CD4-positive, alpha-beta T cell (primary cell): ENCODE measurements around the gene SYNJ1. TPM values are rescaled to one million over a fixed set of nuclear protein-coding genes. Genes with fewer than 3 reads are reported as not detected.

Experiments used
- ATAC-seq: fragments of 200-7000 bp; cut with Tn5 transposase; one replicate; pipeline ENCODE4 v1.10.0; 2022; ENCODE audit warnings: mild to moderate bottlenecking; ENCODE audit not compliant: poor library complexity
- CTCF ChIA-PET: fragments of 350-600 bp; sonication (Branson Sonifier 250); formaldehyde crosslinking; loops from one replicate; lab custom pipeline; 2021; ENCODE audit warnings: antibody characterized with exemption, inconsistent platforms; lab: Charles Lee
- POLR2A ChIA-PET: fragments of 350-600 bp; sonication (Branson Sonifier 250); formaldehyde crosslinking; loops from one replicate; lab custom pipeline; 2021; ENCODE audit warnings: antibody characterized with exemption, inconsistent platforms; lab: Charles Lee
- DNase-seq, 14 experiments: peaks; one replicate each; pipeline ENCODE4 v3.0.0-alpha.2; 2013 to 2020; ENCODE audit warnings: mixed read lengths in 2 of 14
- H3K27ac ChIP-seq, 2 donors: one replicate each; pipeline versions ENCODE4 v1.5.1 to v1.7.0; 2013; ENCODE audit warnings: low read length in 2 of 2, low read depth in 1 of 2, mild to moderate bottlenecking in 1 of 2
- H3K27me3 ChIP-seq, 2 experiments: 1 replicate in 1 of 2; 2 replicates in 1 of 2; pipeline versions ENCODE4 v1.6.1 to v1.7.0; 2013; ENCODE audit warnings: low read length in 2 of 2, control low read depth in 1 of 2, mild to moderate bottlenecking in 1 of 2, moderate library complexity in 1 of 2; ENCODE audit not compliant: insufficient read depth in 2 of 2, control insufficient read depth in 1 of 2
- H3K36me3 ChIP-seq: one replicate; pipeline ENCODE4 v1.6.1; 2013; ENCODE audit warnings: low read length, control low read depth; ENCODE audit not compliant: insufficient read depth
- H3K4me1 ChIP-seq: one replicate; pipeline ENCODE4 v1.6.1; 2013; ENCODE audit warnings: low read length, control low read depth; ENCODE audit not compliant: insufficient read depth
- H3K4me3 ChIP-seq: one replicate; pipeline ENCODE4 v1.5.1; 2013; ENCODE audit warnings: mild to moderate bottlenecking, low read length, moderate library complexity
- H3K9me3 ChIP-seq, 2 experiments: 1 replicate in 1 of 2; 2 replicates in 1 of 2; pipeline versions ENCODE4 v1.6.1 to v1.7.0; 2013; ENCODE audit warnings: low read length in 2 of 2, mild to moderate bottlenecking in 2 of 2, control low read depth in 1 of 2, moderate library complexity in 1 of 2; ENCODE audit not compliant: control insufficient read depth in 1 of 2, insufficient read depth in 1 of 2
- H3K27ac Mint-ChIP-seq: one replicate; pipeline ENCODE4 v1.8.0; 2020; ENCODE audit warnings: mixed read lengths
- H3K27me3 Mint-ChIP-seq: one replicate; pipeline ENCODE4 v1.8.0; 2021; ENCODE audit warnings: mixed read lengths
- H3K36me3 Mint-ChIP-seq: one replicate; pipeline ENCODE4 v1.8.0; 2021; ENCODE audit warnings: low read depth, mixed read lengths
- H3K4me1 Mint-ChIP-seq: one replicate; pipeline ENCODE4 v1.8.0; 2021; ENCODE audit warnings: low read depth, mixed read lengths
- H3K4me3 Mint-ChIP-seq: one replicate; pipeline ENCODE4 v1.8.0; 2020; ENCODE audit warnings: mild to moderate bottlenecking, mixed read lengths
- H3K9me3 Mint-ChIP-seq: one replicate; pipeline ENCODE4 v1.8.0; 2020; ENCODE audit warnings: mixed read lengths
- CTCF ChIP-seq: fragments of 200-600 bp; IDR thresholded peaks from one replicate; pipeline ENCODE4 v1.8.0; 2022; ENCODE audit warnings: antibody characterized with exemption, mild to moderate bottlenecking
- intact Hi-C, 2 experiments: fragments of 100-400 bp; cut with DNase I in 1 of 2; cut with micrococcal nuclease in 1 of 2; formaldehyde crosslinking; loops; one replicate each; pipeline versions ENCODE4 v1.15.1 to v1.9.0; 2023 to 2025; cut with DNase I, micrococcal nuclease
- total RNA-seq, 174 experiments: library from RNA in 2 of 174; stranded (reverse) in 2 of 174; gene quantifications; one replicate each; pipeline ENCODE4 v1.2.3 and lab custom pipeline; 2021 to 2026

Gene SYNJ1
- total RNA-seq, 2 experiments from 2014 or later = 14.3 to 15.6 TPM

- Mint-ChIP-seq H3K27me3 (no peaks in the 10 kb centered on the region), H3K4me3 (no peak overlapping the region), H3K4me1 (no peaks in the 10 kb centered on the region), H3K27ac (no peak overlapping the region), H3K36me3 (no peaks in the 10 kb centered on the region), H3K9me3 (no peaks in the 10 kb centered on the region)
- POLR2A ChIA-PET = no interaction called here
- peaks cover 0 to 5% of the 10 kb centered on the region in 2 experiments for H3K9me3 ChIP-seq
- no peak for TF ChIP-seq CTCF
- H3K4me1 ChIP-seq = no peaks in the 10 kb centered on the region
- no peaks in the 10 kb centered on the region for H3K36me3 ChIP-seq
- CTCF ChIA-PET = no interaction called here
- intact Hi-C loops = no loop called here
- no peak for ATAC-seq
- H3K27ac ChIP-seq = no peak overlapping the region
- no peak overlapping the region for H3K4me3 ChIP-seq
- H3K27me3 ChIP-seq = no peaks in the 10 kb centered on the region
- DNase-seq = no peak
Measured at GRCh38 chr21:32587651-32588050, 140.2 kb downstream of the SYNJ1 start.

GRCh38 chr21:32587120-32587519, 140.7 kb downstream of the SYNJ1 start:
- H3K27me3 Mint-ChIP-seq = no peaks in the 10 kb centered on the region
- Histone ChIP-seq H3K9me3 (peaks cover 0 to 5% of the 10 kb centered on the region in 2 experiments), H3K27me3 (no peaks in the 10 kb centered on the region), H3K27ac (no peak overlapping the region), H3K36me3 (no peaks in the 10 kb centered on the region), H3K4me1 (no peaks in the 10 kb centered on the region), H3K4me3 (no peak overlapping the region)
- TF ChIP-seq CTCF = no peak
- no peaks in the 10 kb centered on the region for H3K9me3 Mint-ChIP-seq
- H3K27ac Mint-ChIP-seq = no peak overlapping the region
- no peaks in the 10 kb centered on the region for H3K36me3 Mint-ChIP-seq
- ATAC-seq = no peak
- DNase-seq = no peak
- POLR2A ChIA-PET = no interaction called here
- CTCF ChIA-PET = no interaction called here
- intact Hi-C loops = no loop called here
- no peak overlapping the region for H3K4me3 Mint-ChIP-seq
- H3K4me1 Mint-ChIP-seq = no peaks in the 10 kb centered on the region

- H3K27ac ChIP-seq = no peak overlapping the region
- H3K4me1 ChIP-seq = no peaks in the 10 kb centered on the region
- Mint-ChIP-seq H3K9me3 (no peaks in the 10 kb centered on the region), H3K36me3 (no peaks in the 10 kb centered on the region), H3K27ac (no peak overlapping the region), H3K4me3 (no peak overlapping the region), H3K27me3 (no peaks in the 10 kb centered on the region), H3K4me1 (no peaks in the 10 kb centered on the region)
- no peak overlapping the region for H3K4me3 ChIP-seq
- no peak for DNase-seq
- CTCF ChIA-PET = no interaction called here
- TF ChIP-seq CTCF = no peak
- H3K36me3 ChIP-seq = no peaks in the 10 kb centered on the region
- no peaks in the 10 kb centered on the region for H3K27me3 ChIP-seq
- intact Hi-C loops = no loop called here
- no peak for ATAC-seq
- H3K9me3 ChIP-seq = peaks cover 0 to 5% of the 10 kb centered on the region in 2 experiments
- POLR2A ChIA-PET = no interaction called here
Measured at GRCh38 chr21:32585970-32586369, 141.8 kb downstream of the SYNJ1 start.
